AG08395 (cell line): Measurements from ENCODE around the gene ADAMTSL2.

Experiments
- DNase-seq: peaks from one replicate; pipeline ENCODE4 v3.0.0; 2012; ENCODE audit warnings: mixed read lengths, low spot score

Gene ADAMTSL2

DNA sequence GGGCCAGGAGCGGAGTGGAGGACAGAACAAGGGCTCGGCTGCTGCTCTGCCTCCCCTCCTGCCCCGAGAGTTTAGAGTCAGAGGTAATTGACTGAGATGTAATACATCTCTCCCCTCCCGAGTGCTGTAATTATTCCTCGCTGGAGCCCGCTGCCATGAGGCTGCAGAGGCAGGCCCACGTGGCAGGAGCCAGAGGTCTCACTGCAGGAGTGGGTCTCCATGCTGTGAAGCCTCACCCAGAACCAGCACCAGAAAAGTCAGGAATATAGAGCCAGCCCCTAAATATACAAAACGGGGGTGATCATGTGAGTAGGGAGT, 72.2 kb downstream of the ADAMTSL2 start:
- DNase-seq, result no peak

DNA sequence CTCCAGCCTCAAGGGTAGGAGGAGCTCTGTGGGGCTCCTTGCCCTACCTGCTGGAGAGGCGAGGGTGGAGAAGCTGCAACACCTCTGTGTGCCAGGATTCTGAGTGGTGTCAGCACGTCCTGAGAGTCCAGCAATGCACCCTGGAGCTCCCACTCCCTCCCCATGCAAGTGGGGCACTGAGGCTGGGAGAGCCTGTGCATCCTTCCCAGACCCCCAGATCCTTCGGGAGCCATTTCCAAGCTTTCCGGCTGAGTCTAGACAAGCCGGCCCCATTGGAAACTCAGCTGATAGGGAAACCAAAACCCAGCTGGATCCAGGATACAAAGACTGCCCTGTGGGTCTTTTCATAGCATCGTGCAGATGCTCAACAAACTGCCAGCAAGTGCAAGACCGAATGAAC, 72.9 kb downstream of the ADAMTSL2 start:
- no peak for DNase-seq

DNA sequence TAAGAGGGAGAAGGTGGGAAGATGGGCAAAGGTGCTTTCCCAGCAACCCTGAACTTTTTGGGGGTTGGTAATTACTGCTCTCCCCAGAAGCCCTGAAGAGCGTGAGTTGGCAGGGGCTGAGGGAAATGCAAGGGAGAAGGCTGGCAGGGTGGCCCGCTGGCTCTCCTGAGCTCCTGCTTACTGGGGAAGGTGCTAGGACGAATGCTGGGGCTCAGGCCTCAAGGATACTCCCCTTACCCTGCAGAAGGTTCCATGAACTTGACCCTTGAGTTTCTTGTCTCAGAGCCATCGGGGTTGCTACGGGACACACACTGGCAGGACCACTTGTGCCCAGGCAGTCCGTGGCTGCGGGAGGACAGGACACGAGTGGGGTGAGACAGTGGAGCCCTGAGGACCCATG, 73.5 kb downstream of the ADAMTSL2 start:
- no peak for DNase-seq

DNA sequence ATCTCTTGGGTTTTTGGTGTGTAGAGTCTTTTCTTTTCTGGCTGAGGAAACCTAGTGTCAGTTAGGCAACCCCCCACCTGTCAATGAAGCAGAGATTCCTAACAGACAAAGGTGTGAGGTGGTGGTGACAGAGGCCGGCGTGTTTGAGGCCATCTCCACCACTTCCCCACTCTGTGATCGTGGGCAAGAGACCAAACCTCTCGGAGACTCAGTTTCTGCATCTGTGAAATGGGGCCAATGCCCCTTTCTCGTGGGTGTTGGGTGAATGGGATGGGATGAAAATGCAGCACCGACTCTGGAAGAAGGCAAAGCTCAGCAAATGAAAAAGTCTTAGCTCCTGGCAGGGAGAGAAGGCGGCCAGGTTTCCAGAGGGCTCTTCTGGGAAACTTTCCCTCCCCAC, 73.9 kb downstream of the ADAMTSL2 start:
- DNase-seq, result no peak

DNA sequence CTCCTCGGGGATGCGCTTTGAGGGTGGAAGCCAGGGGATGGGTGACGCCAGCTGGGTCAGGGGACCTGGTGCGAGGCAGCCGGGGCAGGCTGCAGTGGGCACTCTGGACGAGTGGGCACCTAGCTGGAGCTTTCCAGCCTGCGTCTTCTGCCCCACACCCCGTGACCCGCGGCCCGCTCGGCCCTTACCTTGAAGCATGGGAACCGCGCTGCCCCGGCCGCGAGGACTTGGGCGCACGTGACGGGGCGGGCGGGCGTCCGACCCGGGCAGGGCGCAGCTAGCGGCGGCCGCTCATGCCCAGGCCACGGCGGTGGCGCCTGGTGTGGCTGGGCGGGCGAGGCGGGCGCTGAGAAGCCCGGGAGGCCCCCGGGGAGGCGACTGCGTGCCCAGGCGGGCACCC, 74.4 kb downstream of the ADAMTSL2 start:
- no peak for DNase-seq

DNA sequence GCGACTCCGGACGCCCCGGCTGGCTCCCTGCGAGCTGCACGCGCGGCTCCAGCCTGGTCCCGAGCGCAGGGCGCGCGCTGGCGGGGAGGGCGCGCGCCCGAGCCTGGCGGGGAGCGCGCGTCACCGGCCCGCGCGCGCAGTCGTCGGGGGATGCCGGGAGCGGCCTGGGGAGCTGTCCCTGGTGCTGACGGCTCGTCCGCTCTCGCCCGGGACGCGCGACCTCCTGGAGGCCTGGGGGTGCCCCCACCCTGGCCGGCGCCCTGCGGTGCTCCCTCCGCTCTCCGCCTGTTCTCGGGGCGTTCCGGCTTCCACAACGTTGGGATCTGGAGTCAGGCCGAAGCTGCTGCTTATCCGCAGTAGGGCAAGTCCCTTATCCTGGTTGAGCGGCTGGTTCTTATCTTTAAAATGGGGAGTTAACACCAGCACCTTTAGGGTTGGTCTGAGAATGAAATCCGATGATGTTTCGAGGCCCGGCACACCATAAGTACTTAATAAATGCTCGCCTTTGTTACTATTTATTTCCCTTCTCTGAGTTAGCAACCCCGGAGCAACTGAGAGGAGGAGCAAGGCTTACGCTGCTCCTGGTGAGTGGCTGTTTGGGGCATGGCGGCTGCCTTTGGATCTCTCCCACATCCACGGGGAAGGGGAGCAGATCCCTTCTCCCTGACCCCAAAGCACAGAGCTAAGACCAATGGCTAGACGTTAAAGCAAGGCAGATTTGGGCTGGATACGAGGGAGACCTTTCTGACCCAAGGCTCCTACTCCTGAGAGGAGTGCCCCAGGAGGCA, 75.0 kb downstream of the ADAMTSL2 start, which contains the start of gene FAM163B:
Gene FAM163B, minus strand, starts transcription at position 79 of the 788 bp plus-strand sequence. CDS start 29,166 bp downstream, outside the sequence.
- peak; percentile 67 for DNase-seq

DNA sequence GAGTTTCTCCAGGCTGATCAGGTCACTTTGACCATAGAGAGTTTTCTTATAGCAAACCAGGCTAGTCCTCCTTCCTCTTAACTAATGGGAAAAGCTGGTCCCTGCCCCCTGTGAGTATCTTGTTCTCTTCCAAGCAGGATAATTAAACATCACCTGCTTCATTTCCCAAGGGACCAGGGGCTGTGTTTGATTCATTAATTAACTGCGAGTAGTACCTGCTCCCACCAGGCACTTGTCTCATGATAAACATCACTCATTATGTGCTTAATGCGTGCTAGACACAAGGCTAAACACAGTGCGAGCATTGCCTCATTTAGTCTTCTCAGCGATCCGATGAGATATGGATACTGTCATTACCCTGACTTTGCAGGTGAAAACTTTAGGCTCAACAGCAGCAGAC, 76.3 kb downstream of the ADAMTSL2 start:
- no peak for DNase-seq

DNA sequence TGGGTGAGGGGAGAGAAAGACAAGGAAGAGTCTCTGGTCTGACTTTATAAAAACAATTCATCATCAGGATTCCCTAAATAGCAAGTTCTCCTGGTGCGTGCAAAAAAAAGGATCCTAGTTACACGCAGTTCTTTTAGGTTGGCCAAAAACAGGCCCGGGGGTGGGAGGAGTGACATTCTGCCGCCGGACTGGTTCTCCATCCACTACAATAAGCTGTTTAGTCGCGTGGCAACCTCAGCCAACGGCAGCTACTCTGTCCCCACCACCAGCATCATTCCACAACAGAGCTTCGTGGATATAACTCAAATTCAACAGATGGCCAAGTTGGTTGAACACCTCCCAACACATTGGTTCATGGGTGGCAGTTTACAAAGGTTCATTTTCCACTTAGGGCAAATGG, 77.5 kb downstream of the ADAMTSL2 start:
- DNase-seq, result no peak

DNA sequence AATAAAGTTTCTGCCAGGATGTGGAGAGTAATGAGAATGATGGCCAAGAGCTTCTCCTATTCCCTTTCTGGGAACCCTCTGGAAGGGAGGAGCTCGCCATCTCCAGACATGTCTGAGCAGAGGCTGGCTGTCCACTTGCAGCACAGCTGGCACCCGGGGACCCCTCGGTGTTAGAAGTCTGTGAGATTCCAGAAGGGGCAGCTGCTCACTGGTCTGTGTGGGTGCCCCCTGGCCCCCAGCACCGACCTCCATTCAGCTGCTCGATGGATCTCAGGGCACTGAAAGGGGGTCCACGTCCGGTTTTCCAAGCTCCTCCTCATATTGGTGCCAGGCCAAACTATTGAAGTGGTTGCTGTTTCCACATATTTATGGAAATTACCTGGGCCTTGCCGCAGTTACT, 78.3 kb downstream of the ADAMTSL2 start:
- no peak for DNase-seq

DNA sequence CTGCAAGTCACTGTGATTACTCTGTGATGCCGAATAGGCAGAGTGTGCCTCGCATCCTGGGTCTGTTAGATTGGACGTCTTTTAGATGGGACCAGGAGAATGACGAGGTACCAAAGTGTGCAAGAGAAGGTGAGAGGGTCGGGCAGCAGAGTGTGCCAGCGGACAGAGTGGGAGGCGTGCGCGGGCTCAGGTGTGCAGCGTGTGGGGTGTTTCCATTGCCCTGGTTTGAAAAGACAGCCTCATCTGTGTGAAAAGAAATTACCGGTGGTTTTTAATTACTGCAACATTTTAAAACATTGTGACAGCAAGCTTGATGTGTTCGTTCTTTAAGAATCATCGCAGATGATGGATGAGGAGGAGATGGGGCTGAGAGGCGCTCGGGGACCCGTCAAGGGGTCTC, 78.9 kb downstream of the ADAMTSL2 start:
- no peak for DNase-seq

DNA sequence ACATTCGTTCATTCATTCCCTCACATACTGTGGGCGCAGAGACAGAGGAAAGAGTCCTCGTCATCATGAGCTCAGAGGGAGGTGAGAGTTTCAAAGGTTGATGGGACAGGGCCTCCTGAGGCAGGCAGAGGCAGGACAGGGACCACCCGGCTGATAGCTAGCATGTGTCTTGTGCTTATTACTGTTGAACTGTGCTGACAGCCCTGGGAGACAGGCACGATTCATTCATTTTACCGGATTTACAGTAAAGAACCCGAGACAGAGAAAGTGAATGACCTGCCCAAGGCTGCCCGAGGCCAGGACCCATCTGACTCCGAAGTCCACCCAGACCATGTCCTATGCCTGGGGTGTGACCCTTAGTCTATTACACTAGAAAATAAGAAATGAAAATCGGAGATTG, 79.6 kb downstream of the ADAMTSL2 start:
- no peak for DNase-seq

DNA sequence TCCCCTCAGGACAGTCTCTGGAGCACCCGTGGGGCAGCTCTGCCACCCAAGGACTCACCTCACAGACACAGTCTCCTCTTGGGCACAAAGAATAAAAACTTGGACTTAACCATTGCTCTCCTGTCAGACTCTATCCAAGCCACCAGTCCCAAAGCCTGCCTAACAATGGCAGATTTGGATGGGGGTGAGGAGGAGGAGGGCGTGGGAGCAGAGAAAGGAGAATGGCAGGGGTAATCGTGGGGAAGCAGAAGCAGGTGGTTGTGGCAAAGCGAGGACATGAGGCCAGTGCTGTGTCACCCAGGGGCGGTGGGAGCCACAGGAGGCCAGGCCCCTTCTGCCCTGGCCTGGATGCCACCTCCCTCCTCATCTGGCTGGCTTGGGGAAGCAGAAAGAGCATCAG, 80.2 kb downstream of the ADAMTSL2 start:
- DNase-seq, result no peak

DNA sequence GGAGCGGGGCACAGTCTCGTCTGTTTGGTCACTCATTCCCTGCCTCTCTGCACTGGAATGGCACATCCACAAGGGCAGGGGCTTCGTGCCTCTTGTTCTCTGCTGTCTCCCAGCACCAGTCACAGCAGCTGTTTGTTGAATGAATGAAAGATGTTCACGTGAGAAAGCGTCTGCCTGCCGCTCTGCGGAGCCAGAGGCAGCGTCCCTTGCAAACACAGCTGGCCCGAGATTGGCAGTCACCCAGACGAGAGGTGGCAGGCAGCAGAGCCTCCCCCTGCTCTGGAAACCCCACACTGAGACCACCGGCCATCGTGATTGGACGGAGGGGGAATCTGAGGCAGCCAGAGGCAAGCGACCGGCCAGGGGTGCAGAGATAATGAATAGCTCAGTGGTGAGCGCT, 80.7 kb downstream of the ADAMTSL2 start:
- no peak for DNase-seq

DNA sequence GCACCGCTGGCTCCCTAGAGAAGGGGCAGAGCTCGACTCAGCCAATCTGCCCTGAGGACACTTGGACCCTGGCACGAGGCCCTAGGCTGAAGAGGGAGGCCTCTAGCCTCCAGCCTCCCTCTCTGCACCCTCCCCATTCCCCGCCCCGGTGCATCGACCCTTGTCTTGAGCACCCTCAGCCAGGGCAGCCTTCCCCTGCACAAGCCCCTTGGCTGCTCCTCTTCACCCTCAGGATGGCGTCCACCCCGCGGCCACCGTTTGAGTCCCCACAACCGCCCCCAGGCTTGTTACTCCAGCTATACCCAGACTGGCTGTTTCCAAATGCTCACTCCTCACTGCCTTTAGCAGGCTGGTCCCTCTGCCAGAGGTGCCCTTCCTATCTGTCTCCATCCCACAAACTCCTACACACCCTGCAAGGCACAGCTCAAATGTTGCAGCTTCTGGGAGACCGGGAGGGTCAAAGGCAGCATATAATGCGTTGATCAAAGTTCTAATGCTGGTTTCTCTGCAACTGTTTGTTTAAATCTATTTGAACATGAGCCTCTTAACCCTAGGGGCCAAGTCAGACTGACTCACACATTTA, 81.2 kb downstream of the ADAMTSL2 start:
- DNase-seq, result no peak

DNA sequence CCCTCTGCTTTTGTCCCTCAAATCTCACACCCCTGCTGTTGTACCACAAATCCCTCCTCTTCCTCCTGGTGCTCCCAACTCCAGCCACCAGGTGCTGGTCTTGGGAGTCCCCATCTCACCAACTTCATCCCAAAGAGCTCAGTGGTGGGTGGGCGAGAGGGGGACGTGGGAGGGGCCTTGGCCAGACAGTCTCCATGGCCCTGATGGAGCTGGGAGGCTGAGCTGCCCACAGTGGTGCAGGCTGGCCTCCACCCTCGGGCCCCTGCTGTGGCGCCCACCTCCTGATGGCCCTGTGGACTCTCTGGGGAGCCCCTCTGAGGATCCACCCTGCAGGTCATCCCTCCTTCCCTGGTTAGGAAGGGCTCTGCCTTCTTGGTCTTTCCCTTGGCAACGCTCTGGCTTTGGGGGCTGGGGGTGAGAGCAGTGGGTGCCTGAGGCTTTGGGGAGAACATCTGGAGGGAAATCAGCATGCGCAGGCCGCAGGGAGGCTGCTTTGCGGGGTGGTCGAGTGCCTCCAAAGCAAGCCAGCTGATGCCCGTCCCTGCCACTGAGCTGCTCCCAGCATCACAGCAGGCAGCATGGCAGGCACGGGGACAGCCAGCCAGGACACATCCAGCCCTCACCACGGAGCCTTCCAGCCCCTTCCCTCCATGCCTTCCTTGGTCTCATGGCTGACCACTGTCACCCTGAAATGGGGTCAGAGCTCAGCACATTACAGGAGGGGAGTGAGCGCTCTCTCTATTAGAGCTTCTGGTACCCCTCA, 82.3 kb downstream of the ADAMTSL2 start:
- no peak for DNase-seq

DNA sequence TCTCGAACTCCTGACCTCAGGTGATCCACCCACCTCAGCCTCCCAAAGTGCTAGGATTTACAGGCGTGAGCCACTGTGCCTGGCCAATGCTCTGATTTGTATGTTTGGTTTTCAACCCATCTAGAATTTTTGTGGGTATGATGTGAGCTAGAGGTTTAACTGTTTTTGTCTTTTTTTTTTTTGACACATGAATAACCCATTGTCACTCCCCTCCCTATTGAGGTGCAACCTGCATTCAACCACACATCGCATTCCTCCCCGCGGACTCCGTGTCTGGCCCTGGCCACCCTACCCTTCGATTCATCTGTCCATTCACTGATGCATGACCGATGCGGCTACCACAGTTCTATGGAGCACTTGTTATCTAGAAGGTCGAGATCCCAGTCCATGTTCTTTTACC, 84.2 kb downstream of the ADAMTSL2 start:
- no peak for DNase-seq

DNA sequence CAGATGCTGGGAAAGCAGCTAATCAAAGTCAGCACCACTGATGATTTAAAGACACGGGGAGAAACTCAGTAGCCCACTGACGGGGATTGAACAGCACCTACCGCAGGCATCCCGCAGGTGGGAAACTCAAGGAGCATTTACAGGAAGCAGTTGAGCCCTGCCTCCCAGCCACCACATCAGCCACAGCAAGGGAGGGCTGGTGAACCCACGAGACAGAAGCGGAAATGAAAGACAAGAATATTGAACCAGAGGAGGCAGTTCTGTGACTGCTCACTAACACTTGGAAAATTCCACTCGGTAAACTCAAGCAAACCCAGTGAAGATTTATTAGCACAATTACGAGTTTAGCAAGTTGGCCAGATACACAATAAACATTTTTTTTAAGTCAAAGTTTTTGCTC, 85.3 kb downstream of the ADAMTSL2 start:
- DNase-seq, result no peak

DNA sequence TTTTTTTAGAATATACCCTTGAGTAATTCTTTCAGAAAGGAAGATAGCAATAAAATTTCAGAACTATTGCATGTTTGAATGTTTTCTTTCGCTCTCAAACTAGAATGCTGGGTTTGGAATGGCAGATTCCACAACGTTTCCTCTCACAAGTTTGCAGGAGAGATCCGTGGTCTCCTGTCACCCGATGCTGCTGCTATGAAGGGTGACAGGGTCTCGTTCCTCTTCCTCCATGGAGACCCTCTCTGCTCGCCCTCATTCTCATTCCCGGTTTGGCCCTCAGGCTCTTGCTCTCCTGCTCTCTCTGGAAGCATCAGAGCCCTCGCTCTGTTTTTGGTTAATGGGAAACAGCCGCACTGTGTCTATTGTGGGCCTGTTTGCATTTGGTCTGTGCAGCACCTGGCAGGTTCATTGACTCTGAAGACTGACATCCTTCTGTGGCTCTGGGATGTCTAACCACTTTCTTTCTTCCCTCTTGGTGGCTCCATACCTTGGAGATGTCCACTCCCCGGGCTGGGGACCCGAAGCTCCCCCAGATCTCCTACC, 87.3 kb downstream of the ADAMTSL2 start:
- DNase-seq, result no peak

DNA sequence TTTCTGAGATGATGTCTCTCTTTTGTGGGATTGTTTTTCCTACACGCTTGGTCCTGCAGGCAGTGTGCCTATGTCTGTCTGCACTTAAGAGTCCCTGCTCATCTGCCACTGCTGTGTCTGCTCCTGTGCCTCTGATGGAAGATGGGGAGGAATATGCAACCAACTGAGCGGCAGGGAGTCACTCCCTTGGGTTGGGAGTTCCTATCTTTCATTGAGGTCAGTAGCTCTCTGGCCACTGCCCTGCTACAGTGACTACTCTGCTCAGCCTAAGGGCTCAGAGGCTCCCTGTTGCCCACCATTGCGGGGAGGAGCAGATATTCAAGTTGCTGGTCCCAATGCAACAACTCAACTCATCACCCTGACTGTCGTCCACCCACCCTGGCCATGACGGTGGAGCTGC, 88.1 kb downstream of the ADAMTSL2 start:
- no peak for DNase-seq
